Stimulated activated CD4-positive, alpha-beta T cell treated with anti-CD3 and anti-CD28 coated beads, Interleukin-1b, Interleukin-23, amount 100 ng/mL, for 1 hour (primary cell): ENCODE results near the gene SFMBT2.

Experiments used
- DNase-seq, 2 donors: peaks; one replicate each; pipeline ENCODE4 v3.0.0-alpha.2; 2020; ENCODE audit warnings: low read depth in 2 of 2

The SFMBT2 gene

DNA sequence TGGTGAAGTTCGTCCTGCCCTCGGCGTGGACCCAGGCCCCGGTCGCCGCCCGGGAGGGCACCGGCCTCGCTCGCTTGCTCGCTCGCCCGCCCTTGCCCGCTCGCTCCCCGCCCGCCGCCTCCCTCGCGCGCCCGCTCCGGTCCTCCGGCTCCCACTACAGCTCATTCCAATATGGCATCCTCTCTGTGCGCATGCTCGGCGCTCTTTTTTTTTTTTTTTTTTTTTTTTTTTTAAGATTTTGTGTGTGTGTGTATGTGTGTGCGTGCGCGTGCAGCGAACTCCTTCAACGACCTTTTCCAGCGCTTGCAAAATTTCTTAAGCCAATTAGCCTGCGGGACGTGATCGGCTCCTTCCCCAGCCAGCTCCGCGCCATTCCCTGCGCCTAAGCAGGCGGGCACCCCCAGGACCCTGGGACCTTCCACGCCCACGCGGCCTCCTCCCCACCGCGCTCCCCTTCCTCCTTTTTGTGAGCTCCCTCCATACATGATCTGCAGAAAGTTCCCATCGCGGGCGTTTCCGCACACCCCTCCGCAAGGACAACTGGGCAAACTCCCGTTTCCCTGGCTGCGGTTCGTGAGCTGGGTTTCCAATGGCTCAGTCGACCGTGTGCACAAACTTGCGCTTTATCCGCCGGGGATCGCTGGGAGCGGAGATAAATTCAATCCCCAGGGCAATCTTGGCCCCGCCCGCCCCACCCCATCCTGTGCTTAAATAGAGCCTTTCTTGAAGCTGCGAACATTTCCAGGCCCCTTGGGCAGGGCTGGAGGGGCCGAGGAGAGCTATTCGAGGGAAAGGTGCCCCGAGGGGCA is at the start of gene SFMBT2:
Gene SFMBT2 (minus strand): TSS at position 173 of the 809 bp plus-strand sequence. CDS start 29,136 bp downstream, outside the sequence.
- peak in 1 of 2 donors; percentile 33 for DNase-seq

DNA sequence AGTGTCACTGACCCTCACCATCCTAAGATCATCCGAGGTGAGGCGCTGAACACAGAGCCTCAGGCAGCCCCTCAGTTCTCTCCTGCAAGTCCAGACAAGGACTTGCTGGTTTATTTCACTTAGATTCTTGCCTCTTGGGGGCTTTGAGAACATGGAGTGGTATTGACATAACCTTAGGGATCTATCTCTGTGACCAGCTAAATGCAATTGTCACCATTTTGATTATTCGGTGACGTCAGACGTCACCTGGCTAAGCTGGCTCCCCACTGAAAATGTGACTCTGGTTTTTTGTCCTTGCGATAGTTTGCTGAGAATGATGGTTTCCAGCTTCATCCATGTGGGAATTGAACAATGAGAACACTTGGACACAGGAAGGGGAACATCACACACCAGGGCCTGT is 49.2 kb upstream of the SFMBT2 start:
- DNase-seq, result no peak

DNA sequence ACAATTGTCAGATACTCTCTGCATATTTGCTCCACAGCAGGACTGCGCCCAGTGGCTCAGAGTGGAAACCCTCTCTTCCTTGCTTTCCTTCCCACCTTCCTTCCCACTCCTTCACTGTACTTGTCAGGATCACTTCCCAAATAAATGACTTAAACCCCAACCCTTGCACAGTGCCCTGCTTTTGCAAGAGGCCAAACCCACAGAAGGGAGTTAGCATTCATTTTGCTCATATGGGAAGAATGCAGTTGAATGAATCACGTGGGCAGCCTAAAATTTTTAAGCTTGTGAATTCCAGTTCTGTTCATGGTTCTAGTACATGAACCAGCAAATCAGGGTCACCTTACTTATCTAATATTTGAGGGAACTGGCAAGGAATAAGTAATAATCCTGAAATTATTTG is 47.7 kb upstream of the SFMBT2 start:
- no peak for DNase-seq

DNA sequence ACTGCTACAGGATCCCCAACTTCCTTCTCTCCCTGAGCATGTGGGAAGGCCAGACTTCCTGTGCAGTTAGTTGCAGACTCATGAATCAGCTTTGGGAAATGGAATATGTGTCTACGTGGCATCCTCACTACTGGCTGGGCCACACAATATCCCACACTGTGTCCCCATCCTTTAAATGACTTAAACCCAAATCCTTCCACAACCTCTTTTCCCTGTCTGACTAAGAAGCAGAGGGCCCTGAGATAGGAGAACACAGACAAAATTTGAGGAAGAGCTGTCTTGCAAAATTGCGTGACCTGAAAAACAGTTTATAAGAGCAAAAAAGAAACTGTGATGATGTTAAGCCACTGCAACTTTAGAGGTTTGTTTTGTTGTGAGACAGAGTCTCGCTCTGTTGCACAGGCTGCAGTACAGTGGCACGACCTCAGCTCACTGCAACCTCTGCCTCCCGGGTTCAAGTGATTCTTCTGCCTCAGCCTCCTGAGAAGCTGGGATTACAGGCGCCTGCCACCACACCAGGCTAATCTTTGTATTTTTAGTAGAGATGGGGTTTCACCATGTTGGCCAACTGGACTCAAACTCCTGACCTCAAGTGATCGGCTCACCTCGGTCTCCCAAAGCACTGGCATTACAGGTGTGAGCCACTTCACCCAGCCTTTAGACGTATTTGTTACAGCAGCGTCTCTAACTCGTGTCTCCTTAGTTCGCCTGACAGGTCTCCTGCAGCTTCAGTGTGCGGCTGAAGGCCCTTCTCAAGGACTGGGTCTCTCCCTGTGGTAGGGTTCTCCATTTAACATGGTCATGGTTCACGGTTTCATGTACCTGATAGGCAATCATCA is 46.9 kb upstream of the SFMBT2 start:
- no peak for DNase-seq

DNA sequence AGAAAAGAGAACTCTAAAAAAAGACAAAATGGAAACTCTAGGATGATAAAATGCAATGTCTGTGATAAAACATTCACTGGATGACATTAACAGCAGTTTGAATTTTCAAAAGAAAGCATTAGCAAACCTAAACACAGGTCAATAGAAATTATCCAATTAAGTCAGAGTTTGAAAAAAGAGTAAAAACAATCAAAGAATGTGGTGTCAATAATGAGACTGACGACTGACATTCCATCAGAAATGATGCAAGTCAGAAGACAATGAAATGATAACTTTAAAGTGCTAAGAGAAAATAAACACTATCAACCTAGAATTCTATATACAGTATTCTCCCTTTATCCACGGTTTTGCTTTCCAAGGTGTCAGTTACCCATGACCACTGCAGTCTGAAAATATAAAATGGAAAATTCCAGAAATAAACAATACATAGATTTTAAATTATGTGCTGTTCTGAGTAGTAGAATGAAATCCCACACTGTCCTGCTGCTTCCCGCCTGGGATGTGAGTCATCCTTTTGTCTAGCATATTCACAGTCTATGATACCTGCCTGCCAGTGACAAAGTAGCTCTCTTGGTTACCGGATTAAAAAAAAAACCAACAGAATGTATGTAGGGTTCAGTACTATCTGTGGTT is 38.3 kb upstream of the SFMBT2 start:
- no peak for DNase-seq

DNA sequence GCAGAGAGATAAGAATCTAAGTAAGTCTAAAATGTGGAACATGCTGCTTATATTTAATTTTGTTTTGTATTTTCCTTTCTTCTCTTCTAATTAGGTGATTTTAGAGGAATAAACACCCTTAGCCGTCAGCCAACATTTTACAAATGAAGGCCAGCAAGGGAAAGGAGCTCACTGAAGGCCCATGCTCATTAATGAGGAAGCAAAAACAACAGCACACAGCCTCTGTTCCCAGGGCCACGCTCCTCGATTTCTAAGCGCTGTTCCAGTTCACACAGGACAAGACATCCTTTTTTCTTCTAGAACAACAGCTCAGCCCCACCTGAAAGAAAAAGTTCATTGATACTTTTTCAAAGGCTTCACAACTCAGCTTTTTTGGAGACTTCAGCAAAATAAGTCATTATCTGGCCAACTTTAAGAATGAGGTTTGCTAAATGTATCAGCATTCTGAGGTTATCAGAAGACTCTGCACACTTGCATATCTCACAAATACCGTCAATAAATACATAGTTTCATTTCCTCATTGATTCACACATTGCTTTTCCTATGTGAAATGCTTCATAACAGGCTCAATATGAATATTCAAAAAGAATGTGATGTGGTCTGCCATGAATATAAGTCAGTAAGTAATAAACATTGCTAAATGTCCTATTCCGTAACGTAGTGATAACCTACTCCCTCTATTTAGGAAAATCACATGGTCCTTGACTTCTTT is 34.8 kb upstream of the SFMBT2 start:
- no peak for DNase-seq

DNA sequence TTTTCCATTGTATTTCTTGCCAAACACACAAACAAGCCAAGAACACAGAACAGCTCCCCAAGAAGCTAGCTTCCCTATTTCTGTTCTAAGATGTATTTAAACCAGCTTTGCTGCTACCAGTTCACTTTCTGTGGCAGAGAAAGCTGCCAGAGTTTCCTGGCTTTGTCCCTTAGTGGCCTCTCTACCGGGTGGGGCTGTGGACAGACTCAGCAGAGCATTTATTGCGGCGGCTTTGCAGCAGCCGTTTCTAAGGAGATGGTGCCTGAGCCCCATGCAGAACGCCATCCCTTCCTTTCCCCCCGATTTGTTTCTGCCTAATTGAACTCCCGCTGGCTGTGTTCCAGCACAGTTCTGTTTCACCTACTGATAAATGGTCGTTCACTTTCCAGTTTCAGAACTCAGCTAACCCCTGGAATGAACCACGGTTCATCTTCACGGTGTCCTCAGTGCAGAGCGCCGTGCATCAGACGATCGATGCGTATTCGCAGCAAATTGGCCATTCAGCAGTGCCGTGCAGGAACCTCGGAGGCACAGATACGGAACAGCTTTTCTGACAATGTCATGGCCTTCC is 33.8 kb upstream of the SFMBT2 start:
- DNase-seq, result no peak

DNA sequence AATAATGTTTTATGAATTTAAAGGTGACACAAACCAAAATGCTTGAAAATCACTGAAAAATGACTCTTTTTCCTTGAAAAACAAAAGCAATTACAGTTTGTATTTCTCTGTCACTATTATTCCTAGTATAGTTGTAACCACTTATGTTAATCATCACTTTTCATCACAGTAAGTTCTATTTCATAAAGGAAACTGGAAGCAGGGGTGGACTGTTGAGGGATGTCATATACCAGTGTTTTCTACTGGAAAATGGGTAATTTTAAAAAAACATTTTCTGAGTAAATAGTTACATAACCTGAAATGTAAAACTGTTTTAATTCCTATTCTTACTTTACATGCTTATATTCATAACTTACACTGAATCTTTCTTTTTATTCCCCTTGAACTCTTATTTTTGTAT is 32.2 kb upstream of the SFMBT2 start:
- no peak for DNase-seq

DNA sequence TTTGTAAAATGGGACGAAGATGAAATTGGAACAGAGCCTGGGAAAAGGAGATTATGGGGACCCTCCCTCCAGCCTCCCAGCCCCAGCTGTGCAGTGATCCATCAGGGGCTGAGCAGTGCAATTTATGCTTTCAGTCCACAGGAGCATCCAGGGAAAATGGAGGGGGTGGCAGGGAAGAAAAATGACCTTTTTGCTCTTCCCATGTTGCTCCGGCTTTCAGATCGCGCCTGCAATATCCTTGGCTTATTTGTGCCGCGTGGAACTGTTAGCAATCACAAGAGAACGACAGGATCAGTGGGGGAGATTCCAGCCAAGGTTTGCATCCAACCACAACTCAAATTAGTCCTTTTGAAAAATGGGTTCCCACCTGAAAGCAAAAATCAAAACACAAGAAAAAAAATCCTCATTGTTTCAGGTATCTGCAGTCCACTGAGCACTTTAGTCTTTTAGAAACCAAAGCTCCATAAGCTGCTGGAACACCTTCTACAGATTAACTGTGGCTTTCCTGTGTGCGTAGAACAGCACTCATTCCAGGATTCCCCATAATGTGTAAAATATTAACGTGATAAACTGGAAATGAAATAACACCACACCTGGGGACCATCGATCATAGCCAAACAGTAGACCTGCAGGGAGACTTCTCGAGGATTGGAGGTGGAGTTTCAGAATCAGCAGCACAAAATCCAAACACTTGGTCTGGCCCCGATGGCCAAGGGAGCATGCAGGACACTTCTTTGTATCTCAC is 30.7 kb upstream of the SFMBT2 start:
- no peak for DNase-seq

DNA sequence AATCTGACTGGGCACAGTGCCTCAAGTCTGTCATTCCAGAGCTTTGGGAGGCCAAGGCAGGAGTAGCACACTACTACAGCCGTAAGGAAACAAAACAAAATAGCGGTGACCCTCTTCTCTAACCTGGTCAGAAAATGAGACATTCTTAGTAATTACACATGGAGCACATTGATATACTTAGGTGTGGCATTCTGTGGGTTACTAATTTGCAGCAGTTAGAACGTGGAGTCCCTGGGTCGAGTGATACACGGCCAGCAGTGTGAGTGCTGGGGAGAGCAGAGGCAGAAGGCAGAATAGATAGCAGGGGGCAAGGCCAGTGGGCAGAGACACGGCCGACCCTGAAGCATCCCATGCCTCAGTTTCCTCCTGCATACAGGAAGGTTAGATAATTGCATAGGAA is 28.9 kb upstream of the SFMBT2 start:
- DNase-seq, result no peak

DNA sequence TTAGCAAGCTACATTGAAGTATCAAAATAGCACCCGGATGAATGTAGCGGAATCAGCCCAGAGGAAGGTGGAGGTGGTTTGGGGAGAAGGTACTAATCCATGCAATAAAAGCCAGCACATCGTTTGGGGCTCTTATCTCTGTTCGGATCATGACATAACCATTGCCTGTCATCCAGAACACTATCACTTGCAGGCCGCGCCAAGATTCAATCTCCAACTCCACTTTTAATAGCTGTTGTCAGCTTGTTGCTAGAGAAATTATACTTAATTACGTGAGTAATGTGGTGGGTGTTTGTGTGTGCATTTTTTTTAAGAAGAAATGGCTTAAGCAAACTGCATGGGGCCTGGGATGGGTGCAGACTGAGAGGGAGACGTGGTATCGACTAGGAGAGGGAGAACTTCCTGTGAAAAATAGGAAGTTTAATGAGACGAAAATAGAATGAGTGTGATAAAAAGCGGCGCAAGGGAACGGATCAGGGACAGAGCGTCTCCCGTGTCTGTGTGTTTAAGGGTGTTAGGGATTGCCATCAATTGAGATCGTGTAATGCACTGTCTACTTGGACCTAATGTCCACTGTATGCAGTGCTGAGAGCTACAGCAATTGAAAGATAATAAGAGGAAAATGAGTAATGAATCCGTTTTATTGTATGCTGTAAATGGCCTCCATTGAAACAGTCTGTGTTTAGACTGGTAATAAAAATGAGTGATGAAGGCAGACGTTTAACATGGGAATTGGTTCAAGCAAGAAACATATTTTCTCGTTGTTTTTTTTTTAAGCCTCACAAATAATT is 27.6 kb upstream of the SFMBT2 start:
- no peak for DNase-seq

DNA sequence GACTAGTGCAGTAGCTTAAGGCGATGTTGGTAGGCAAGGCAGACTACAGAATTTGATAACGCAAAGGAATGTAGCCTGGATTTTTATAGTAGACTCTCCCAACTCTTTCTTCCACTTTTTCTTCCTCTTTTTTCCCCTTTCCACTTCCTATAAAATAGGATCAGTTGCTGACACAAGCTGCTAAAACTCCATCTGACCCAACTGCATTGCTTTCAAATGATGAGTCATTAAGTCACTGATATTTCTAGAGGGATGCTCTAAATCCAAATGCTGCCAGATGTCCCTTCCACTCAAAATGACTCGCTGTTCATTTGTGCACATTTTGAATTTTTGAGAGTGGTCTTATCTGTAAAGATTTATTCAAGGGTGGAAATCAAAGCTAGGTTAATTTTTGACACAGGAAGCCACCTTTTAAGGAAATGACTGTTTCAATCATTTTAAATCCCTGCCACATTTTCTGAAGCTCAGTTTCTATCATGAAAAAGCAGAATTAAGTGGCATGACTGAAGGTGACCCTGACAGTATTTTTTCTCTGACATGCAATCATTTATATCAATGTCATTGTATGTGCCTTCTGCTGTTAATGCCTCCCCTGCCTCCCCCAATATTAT is 25.8 kb upstream of the SFMBT2 start:
- no peak for DNase-seq

DNA sequence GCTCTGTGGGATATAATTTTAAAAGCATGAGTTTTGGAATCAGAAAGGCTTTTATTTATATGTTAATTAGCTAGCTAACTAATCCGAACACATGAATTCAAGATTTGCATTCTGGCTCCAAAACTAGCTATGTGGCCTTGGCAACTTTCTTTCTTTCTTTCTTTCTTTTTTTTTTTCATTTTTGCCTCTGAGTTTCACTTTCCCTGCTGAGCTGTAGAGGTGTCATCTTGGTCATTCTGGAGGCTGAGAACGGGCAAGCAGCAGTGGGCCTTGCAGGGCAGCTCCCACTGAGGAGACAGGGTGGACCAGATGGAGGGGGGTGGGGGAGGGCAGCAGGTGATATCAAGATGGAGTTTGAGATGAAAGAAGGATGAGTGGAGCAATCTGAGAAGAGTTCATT is 24.8 kb upstream of the SFMBT2 start:
- no peak for DNase-seq

DNA sequence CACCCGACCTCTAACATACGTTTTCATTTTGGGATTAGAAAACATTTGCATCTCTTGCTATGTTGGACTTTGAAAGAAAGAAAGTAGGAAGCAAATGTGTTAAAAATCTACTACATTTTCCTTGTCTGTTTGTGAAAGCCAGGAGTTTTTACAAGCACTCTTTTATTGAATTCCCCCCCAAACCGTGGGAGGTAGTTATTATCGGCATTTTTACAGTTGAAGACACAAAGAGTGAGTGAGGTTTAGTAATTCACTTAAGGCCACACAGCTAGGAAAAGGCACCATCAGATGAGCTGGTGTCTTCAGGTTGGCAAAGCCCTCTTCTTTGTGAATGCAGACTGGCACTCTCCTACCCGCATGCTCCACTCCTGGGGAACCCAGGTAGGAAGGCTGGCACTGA is 23.5 kb upstream of the SFMBT2 start:
- no peak for DNase-seq

DNA sequence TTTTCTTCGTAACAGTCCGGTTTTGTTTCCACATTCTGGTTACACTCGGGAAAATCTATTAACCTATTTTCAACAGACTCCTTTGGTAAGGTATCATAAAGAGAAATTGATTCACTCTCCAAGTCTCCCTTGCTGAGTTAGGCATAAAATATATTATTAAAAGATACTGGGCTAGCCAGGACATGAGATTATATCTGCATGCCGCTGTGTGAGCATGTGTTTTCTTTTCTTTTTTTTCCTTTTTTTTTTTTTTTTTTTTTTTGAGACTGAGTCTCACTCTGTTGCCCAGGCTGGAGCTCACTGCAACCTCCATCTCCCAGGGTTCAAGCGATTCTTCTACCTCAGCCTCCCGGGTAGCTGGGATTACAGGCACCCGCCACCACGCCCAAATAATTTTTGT is 23.0 kb upstream of the SFMBT2 start:
- DNase-seq, result no peak

DNA sequence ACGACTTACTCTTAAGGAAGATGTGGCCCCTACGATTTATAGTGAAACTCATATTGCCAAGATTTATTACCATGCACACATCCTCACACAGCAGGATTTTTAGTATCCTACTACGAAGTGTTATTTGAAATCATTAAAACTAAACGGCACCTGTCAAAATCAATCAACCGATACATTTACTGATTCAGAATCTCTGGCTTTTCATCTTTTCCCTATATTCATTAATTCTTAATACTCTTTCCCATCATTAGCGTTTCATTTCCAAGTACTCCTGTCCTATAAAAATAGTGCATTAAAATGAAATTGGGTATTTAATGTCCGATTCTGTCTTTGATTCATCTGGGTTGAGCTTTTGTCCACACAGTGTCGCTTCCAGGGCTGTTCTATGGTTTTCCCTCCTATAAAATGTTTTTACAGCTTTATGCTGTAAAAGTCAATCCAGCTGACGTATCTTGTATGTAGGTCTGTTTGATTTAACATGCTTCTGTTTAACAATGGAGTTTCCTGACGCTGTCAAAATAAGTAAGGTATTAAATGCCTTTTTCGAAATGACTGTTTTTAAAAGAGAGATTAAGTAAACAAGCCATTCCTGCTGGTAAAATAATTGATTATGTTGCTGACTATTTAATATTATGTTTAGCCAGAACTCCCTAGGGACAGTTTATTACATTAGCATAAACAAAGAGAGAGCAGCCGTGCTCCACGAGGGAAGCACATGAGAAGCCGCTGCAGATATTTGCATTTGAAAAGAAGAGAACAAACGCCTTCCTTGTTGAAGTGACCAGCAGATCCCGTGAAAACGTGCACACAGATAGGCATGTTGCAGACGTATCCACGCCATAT is 22.3 kb upstream of the SFMBT2 start:
- no peak for DNase-seq

DNA sequence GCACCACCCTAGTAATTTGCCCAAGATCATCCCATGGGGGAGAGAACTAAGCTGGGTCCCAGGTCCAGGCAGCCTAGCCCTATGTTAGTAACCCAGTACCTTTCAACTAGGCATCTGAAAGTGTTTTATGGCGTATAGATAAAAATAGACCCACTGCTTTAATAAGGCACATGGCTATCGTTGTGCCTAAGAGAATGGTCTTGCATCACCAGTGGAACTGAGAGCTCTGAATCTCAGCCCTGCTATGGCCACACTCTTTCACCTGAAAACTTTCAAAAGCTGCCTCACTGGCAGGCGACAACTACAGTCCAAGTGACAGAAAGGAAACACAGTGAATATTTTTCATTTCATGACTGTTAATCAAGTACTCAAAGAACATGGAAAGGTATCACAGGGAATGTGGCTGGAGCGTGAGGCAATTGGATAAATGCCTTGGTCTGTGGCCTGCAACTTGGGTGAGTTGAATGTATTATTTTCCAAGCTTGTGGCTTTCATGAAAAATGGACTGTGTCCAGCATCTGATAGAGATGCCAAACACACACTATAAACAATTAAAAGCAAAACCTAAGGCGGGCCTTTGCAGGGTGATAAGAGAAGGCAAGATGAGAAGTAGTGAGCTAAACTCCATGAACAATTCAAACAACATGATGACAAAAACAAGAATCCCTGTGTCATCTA is 18.0 kb upstream of the SFMBT2 start:
- no peak for DNase-seq

DNA sequence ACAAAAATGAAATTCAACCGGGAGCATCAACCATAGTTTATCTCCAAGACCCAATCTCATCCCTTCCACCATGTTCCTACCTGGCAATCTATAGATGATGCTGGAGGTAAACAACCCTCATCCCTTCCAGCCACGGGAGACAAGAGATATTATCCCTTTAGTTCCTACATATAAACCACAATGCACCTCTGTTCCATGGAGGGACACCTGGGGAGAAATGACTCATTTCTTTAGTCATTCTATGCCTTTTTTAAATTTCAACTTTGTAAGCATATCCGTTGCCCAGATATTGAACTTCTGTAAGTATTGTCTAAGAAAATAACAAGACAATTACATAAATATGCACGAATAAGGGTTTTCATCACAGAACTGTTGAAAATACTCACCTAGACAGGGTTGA is 15.5 kb upstream of the SFMBT2 start:
- DNase-seq, result no peak
